T-cell (primary cell): Measurements from ENCODE around the gene MYH8. TPM values are rescaled to one million over a fixed set of nuclear protein-coding genes. Genes with fewer than 3 reads are reported as not detected.

Experiments used
- ATAC-seq, 4 experiments: fragments of 200-7000 bp in 3 of 4; fragments of 150-1000 bp in 1 of 4; cut with Tn5 transposase; replicated peaks in 1 of 4; 1 replicate in 3 of 4; 2 replicates in 1 of 4; pipeline ENCODE4 v1.10.0; 2021; ENCODE audit warnings: moderate library complexity in 3 of 4, mild to moderate bottlenecking in 2 of 4, moderate number of reproducible peaks in 1 of 4
- CTCF ChIA-PET, 2 donors: fragments of 300-600 bp; sonication (Branson Sonifier 250); formaldehyde crosslinking; loops; one replicate each; lab custom pipeline; 2022; ENCODE audit warnings: antibody characterized with exemption in 2 of 2; lab: Charles Lee
- POLR2A ChIA-PET, 2 donors: fragments of 300-600 bp; sonication (Branson Sonifier 250); formaldehyde crosslinking; loops; one replicate each; lab custom pipeline; 2022; ENCODE audit warnings: antibody characterized with exemption in 2 of 2; lab: Charles Lee
- DNase-seq, 35 experiments: peaks; one replicate each; pipeline versions ENCODE4 v3.0.0 to v3.0.0-alpha.2; 2013 to 2023
- H3K27ac ChIP-seq: one replicate; pipeline ENCODE4 v1.5.1; 2013; ENCODE audit warnings: low read length
- H3K27me3 ChIP-seq, 2 experiments: replicated peaks in 1 of 2; 1 replicate in 1 of 2; 2 replicates in 1 of 2; pipeline versions ENCODE4 v1.6.1 to v1.7.0; 2013; ENCODE audit warnings: low read length in 1 of 2, mixed read lengths in 1 of 2; ENCODE audit not compliant: control insufficient read depth in 2 of 2, insufficient read depth in 2 of 2; ENCODE audit errors: extremely low read depth in 1 of 2
- H3K36me3 ChIP-seq, 2 donors: 1 replicate in 1 of 2; 2 replicates in 1 of 2; pipeline versions ENCODE4 v1.6.1 to v1.7.0; 2013; ENCODE audit warnings: low read length in 1 of 2; ENCODE audit not compliant: control insufficient read depth in 2 of 2, insufficient read depth in 1 of 2; ENCODE audit errors: extremely low read depth in 1 of 2
- H3K4me1 ChIP-seq, 2 experiments: 1 replicate in 1 of 2; 2 replicates in 1 of 2; pipeline versions ENCODE4 v1.6.1 to v1.7.0; 2013; ENCODE audit warnings: low read length in 2 of 2, mixed read lengths in 1 of 2; ENCODE audit not compliant: insufficient read depth in 2 of 2, control insufficient read depth in 1 of 2; ENCODE audit errors: extremely low read depth in 1 of 2
- H3K4me3 ChIP-seq, 2 donors: 1 replicate in 1 of 2; 2 replicates in 1 of 2; pipeline versions ENCODE4 v1.5.1 to v1.7.0; 2013; ENCODE audit warnings: mild to moderate bottlenecking in 2 of 2, low read length in 1 of 2, moderate library complexity in 1 of 2; ENCODE audit not compliant: control insufficient read depth in 1 of 2; ENCODE audit errors: extremely low read depth in 1 of 2
- H3K9me3 ChIP-seq: 2 replicates; pipeline ENCODE4 v1.7.0; 2013
- H3K27ac Mint-ChIP-seq, 2 donors: one replicate each; pipeline ENCODE4 v1.8.0; 2020 to 2021; ENCODE audit warnings: mild to moderate bottlenecking in 2 of 2, mixed read lengths in 2 of 2
- H3K27me3 Mint-ChIP-seq, 2 donors: one replicate each; pipeline ENCODE4 v1.8.0; 2021 to 2022; ENCODE audit warnings: mixed read lengths in 2 of 2
- H3K36me3 Mint-ChIP-seq: one replicate; pipeline ENCODE4 v1.8.0; 2021; ENCODE audit warnings: mixed read lengths
- H3K4me1 Mint-ChIP-seq, 3 donors: one replicate each; pipeline ENCODE4 v1.8.0; 2020 to 2022; ENCODE audit warnings: mixed read lengths in 3 of 3, mild to moderate bottlenecking in 1 of 3
- H3K4me3 Mint-ChIP-seq, 3 donors: one replicate each; pipeline ENCODE4 v1.8.0; 2020 to 2022; ENCODE audit warnings: mild to moderate bottlenecking in 3 of 3, mixed read lengths in 3 of 3, moderate library complexity in 3 of 3
- H3K9me3 Mint-ChIP-seq, 3 donors: one replicate each; pipeline ENCODE4 v1.8.0; 2020 to 2022; ENCODE audit warnings: mixed read lengths in 3 of 3
- WGBS: methylation state at CpG from one replicate; pipeline ENCODE4 v1.1.5; 2013; ENCODE audit warnings: missing lambda C conversion rate; ENCODE audit not compliant: insufficient coverage; 5-methylcytosine and 5-hydroxymethylcytosine counted together
- total RNA-seq, 35 experiments: library from RNA in 6 of 35; stranded (reverse) in 6 of 35; fragments of 120-200 nt in 1 of 35; gene quantifications; one replicate each; pipeline versions ENCODE4 v1.2.1 to v1.2.4 and lab custom pipeline; 2013 to 2026

Gene MYH8
- not detected for total RNA-seq
- total RNA-seq (2013), result 1.5 TPM
- 0 reads per million in 29 experiments for total RNA-seq (lab: John Stamatoyannopoulos, UW)

GRCh38 chr17:10421900-10422542 is at the start of gene MYH8:
Gene MYH8 (minus strand): TSS chr17:10421950. CDS start chr17:10420227, 1,723 bp downstream.
- no peaks in the 10 kb centered on the region for H3K36me3 ChIP-seq
- no peak within 1 kb of the TSS for H3K27ac ChIP-seq
- ATAC-seq (no peak), DNase-seq (no peak)
- no peaks in the 10 kb centered on the region for H3K36me3 Mint-ChIP-seq
- 83% methylated on average over 5 of the region's 7 CpGs for WGBS
- H3K27me3 ChIP-seq, result peaks cover 0 to 4% of the 10 kb centered on the region in 2 experiments
- H3K9me3 Mint-ChIP-seq, result no peaks in the 10 kb centered on the region
- no peak within 1 kb of the TSS for H3K4me3 ChIP-seq
- POLR2A ChIA-PET, result no interaction called here
- CTCF ChIA-PET, result no interaction called here
- H3K4me3 Mint-ChIP-seq, result no peak within 1 kb of the TSS
- H3K4me1 Mint-ChIP-seq, result no peaks in the 10 kb centered on the region
- H3K27me3 Mint-ChIP-seq, result no peaks in the 10 kb centered on the region
- H3K4me1 ChIP-seq, result no peaks in the 10 kb centered on the region
- no peak within 1 kb of the TSS for H3K27ac Mint-ChIP-seq
- H3K9me3 ChIP-seq, result no peaks in the 10 kb centered on the region

- Mint-ChIP-seq H3K4me1 (no peaks in the 10 kb centered on the region), H3K36me3 (no peaks in the 10 kb centered on the region), H3K27me3 (peaks cover 0 to 3% of the 10 kb centered on the region in 2 donors), H3K27ac (no peak within 1 kb of the TSS), H3K4me3 (no peak within 1 kb of the TSS), H3K9me3 (peaks cover 0 to 2% (median 0%) of the 10 kb centered on the region in 3 donors)
- H3K27ac ChIP-seq, result no peak within 1 kb of the TSS
- H3K9me3 ChIP-seq, result no peaks in the 10 kb centered on the region
- no peak within 1 kb of the TSS for H3K4me3 ChIP-seq
- ChIA-PET CTCF (no interaction called here), POLR2A (no interaction called here)
- ATAC-seq (no peak), DNase-seq (no peak)
- H3K4me1 ChIP-seq, result no peaks in the 10 kb centered on the region
- no CpG with 5 or more reads among the region's 1 CpG for WGBS
- no peaks in the 10 kb centered on the region for H3K27me3 ChIP-seq
- no peaks in the 10 kb centered on the region for H3K36me3 ChIP-seq
Observed at GRCh38 chr17:10469459-10469858, 47.7 kb upstream of the MYH8 start, which contains the start of gene MYH4. Gene MYH4 (minus strand): TSS chr17:10469559. CDS start chr17:10466745, 2,814 bp downstream.

- no peak for DNase-seq
- CTCF ChIA-PET, result no interaction called here
Observed at GRCh38 chr17:10463402-10463801, 41.7 kb upstream of the MYH8 start.

GRCh38 chr17:10460062-10460461 is 38.3 kb upstream of the MYH8 start:
- Histone ChIP-seq H3K36me3 (no peaks in the 10 kb centered on the region), H3K27ac (no peak overlapping the region), H3K4me3 (no peak overlapping the region), H3K4me1 (no peaks in the 10 kb centered on the region), H3K27me3 (peaks cover 0 to 3% of the 10 kb centered on the region in 2 experiments), H3K9me3 (no peaks in the 10 kb centered on the region)
- Mint-ChIP-seq H3K4me1 (no peaks in the 10 kb centered on the region), H3K27ac (no peak overlapping the region), H3K36me3 (no peaks in the 10 kb centered on the region), H3K27me3 (peaks cover 3 to 21% of the 10 kb centered on the region in 2 donors), H3K9me3 (peaks cover 0 to 9% (median 0%) of the 10 kb centered on the region in 3 donors), H3K4me3 (no peak overlapping the region)
- ChIA-PET CTCF (no interaction called here), POLR2A (no interaction called here)
- 84% methylated on average over 3 of the region's 4 CpGs for whole genome bisulfite sequencing
- DNase-seq (no peak), ATAC-seq (no peak)

More at GRCh38 chr17:10463402-10463801, 41.7 kb upstream of the MYH8 start:
- no peak overlapping the region for H3K27ac Mint-ChIP-seq
- no peak overlapping the region for H3K27ac ChIP-seq
- peaks cover 0 to 9% (median 0%) of the 10 kb centered on the region in 3 donors for H3K9me3 Mint-ChIP-seq
- no peaks in the 10 kb centered on the region for H3K4me1 Mint-ChIP-seq
- no peaks in the 10 kb centered on the region for H3K4me1 ChIP-seq
- whole genome bisulfite sequencing, result 65% methylated on average over 2 of the region's 4 CpGs
- peaks cover 0 to 3% of the 10 kb centered on the region in 2 experiments for H3K27me3 ChIP-seq
- H3K36me3 ChIP-seq, result no peaks in the 10 kb centered on the region
- POLR2A ChIA-PET, result no interaction called here
- H3K27me3 Mint-ChIP-seq, result peaks cover 3 to 16% of the 10 kb centered on the region in 2 donors
- no peak overlapping the region for H3K4me3 ChIP-seq
- ATAC-seq, result no peak
- H3K4me3 Mint-ChIP-seq, result no peak overlapping the region
- H3K36me3 Mint-ChIP-seq, result no peaks in the 10 kb centered on the region
- no peaks in the 10 kb centered on the region for H3K9me3 ChIP-seq

- Histone ChIP-seq H3K9me3 (no peaks in the 10 kb centered on the region), H3K36me3 (no peaks in the 10 kb centered on the region), H3K4me3 (no peak overlapping the region), H3K4me1 (no peaks in the 10 kb centered on the region), H3K27ac (no peak overlapping the region), H3K27me3 (peaks cover 0 to 3% of the 10 kb centered on the region in 2 experiments)
- H3K27me3 Mint-ChIP-seq, result peaks cover 3 to 28% of the 10 kb centered on the region in 2 donors
- H3K4me1 Mint-ChIP-seq, result no peaks in the 10 kb centered on the region
- no peaks in the 10 kb centered on the region for H3K36me3 Mint-ChIP-seq
- no peak overlapping the region for H3K27ac Mint-ChIP-seq
- ChIA-PET POLR2A (no interaction called here), CTCF (no interaction called here)
- ATAC-seq (no peak), DNase-seq (no peak)
- peaks cover 0 to 4% (median 0%) of the 10 kb centered on the region in 3 donors for H3K9me3 Mint-ChIP-seq
- no peak overlapping the region for H3K4me3 Mint-ChIP-seq
- WGBS, result no CpG with 5 or more reads among the region's 3 CpGs
Observed at GRCh38 chr17:10458701-10459100, 37.0 kb upstream of the MYH8 start.

- no peaks in the 10 kb centered on the region for H3K4me1 ChIP-seq
- Mint-ChIP-seq H3K4me1 (no peaks in the 10 kb centered on the region), H3K4me3 (no peak overlapping the region), H3K27me3 (peaks cover 3 to 28% of the 10 kb centered on the region in 2 donors), H3K9me3 (peaks cover 0 to 4% (median 0%) of the 10 kb centered on the region in 3 donors), H3K27ac (no peak overlapping the region), H3K36me3 (no peaks in the 10 kb centered on the region)
- WGBS, result no CpG with 5 or more reads among the region's 1 CpG
- H3K36me3 ChIP-seq, result no peaks in the 10 kb centered on the region
- H3K27ac ChIP-seq, result no peak overlapping the region
- ChIA-PET POLR2A (no interaction called here), CTCF (no interaction called here)
- H3K9me3 ChIP-seq, result no peaks in the 10 kb centered on the region
- no peak for DNase-seq
- H3K27me3 ChIP-seq, result peaks cover 0 to 3% of the 10 kb centered on the region in 2 experiments
- H3K4me3 ChIP-seq, result no peak overlapping the region
- no peak for ATAC-seq
Observed at GRCh38 chr17:10457952-10458351, 36.2 kb upstream of the MYH8 start.
